Hepatic stellate cell (primary cell): ENCODE results near the gene NPIPA2.
"Not testable (repeated sequence)": the region's sequence is repeated elsewhere in the genome, so short reads cannot be mapped to it uniquely, and the experiment has no call there.

Experiments
- DNase-seq: peaks from one replicate; pipeline ENCODE4 v3.0.0; 2011; ENCODE audit warnings: low spot score

NPIPA2 gene

GRCh38 chr16:14742273-14743128, at the start of gene NPIPA2:
NPIPA2 (plus strand) TSS chr16:14742533; CDS start chr16:14748066, 5,533 bp downstream.
- not testable (repeated sequence) for DNase-seq

GRCh38 chr16:14694129-14694528, 48.2 kb upstream of the NPIPA2 start, which contains the start of gene PLA2G10:
PLA2G10 (minus strand) TSS chr16:14694308; CDS start chr16:14694229, 79 bp downstream.
- DNase-seq = not testable (repeated sequence)

- DNase-seq = not testable (repeated sequence)
Observed at GRCh38 chr16:14701859-14702258, 40.5 kb upstream of the NPIPA2 start.

- not testable (repeated sequence) for DNase-seq
Observed at GRCh38 chr16:14702672-14703071, 39.7 kb upstream of the NPIPA2 start.

GRCh38 chr16:14703156-14704011, 38.9 kb upstream of the NPIPA2 start, which contains the start of gene NPIPA3:
NPIPA3 (plus strand) TSS chr16:14703411; CDS start chr16:14708944, 5,533 bp downstream.
- not testable (repeated sequence) for DNase-seq

- DNase-seq = not testable (repeated sequence)
Observed at GRCh38 chr16:14733233-14733632, 9.1 kb upstream of the NPIPA2 start.

- not testable (repeated sequence) for DNase-seq
Observed at GRCh38 chr16:14740832-14741385, 1.4 kb upstream of the NPIPA2 start.

- DNase-seq = not testable (repeated sequence)
Observed at GRCh38 chr16:14741794-14742193, 539 bp upstream of the NPIPA2 start.

GRCh38 chr16:14773654-14774053, 31.3 kb downstream of the NPIPA2 start:
- not testable (repeated sequence) for DNase-seq

- not testable (repeated sequence) for DNase-seq
Observed at GRCh38 chr16:14775624-14776023, 33.3 kb downstream of the NPIPA2 start.

- DNase-seq = not testable (repeated sequence)
Observed at GRCh38 chr16:14776763-14777162, 34.4 kb downstream of the NPIPA2 start.

- not testable (repeated sequence) for DNase-seq
Observed at GRCh38 chr16:14779368-14779877, 37.1 kb downstream of the NPIPA2 start.

- DNase-seq = not testable (repeated sequence)
Observed at GRCh38 chr16:14786180-14786579, 43.8 kb downstream of the NPIPA2 start.

GRCh38 chr16:14789577-14789976, 47.2 kb downstream of the NPIPA2 start:
- not testable (repeated sequence) for DNase-seq

GRCh38 chr16:14790320-14790956, 48.1 kb downstream of the NPIPA2 start:
- DNase-seq = not testable (repeated sequence)

GRCh38 chr16:14792914-14793313, 50.6 kb downstream of the NPIPA2 start:
- DNase-seq = not testable (repeated sequence)

- not testable (repeated sequence) for DNase-seq
Observed at GRCh38 chr16:14797558-14797957, 55.2 kb downstream of the NPIPA2 start.

GRCh38 chr16:14803577-14803976, 61.2 kb downstream of the NPIPA2 start:
- not testable (repeated sequence) for DNase-seq

- not testable (repeated sequence) for DNase-seq
Observed at GRCh38 chr16:14807184-14807678, 64.9 kb downstream of the NPIPA2 start.

- DNase-seq = not testable (repeated sequence)
Observed at GRCh38 chr16:14813890-14814289, 71.6 kb downstream of the NPIPA2 start.
